Aorta (tissue), 5 donors: Measurements from ENCODE around the gene NFKBIZ. TPM values are rescaled to one million over a fixed set of nuclear protein-coding genes. Genes with fewer than 3 reads are reported as not detected.
"Not testable (repeated sequence)": the region's sequence is repeated elsewhere in the genome, so short reads cannot be mapped to it uniquely, and the experiment has no call there.

ENCODE experiments used
- ATAC-seq: fragments of 200-7000 bp; cut with Tn5 transposase; one replicate; pipeline ENCODE4 v1.9.1; 2022; ENCODE audit warnings: moderate library complexity; ENCODE audit not compliant: low FRiP score
- DNase-seq, 2 donors: peaks; one replicate each; pipeline ENCODE4 v3.0.0-alpha.2; 2020
- H3K27ac ChIP-seq, 2 donors: one replicate each; pipeline ENCODE4 v1.5.1; 2013; ENCODE audit warnings: low read length in 2 of 2, mild to moderate bottlenecking in 2 of 2, moderate library complexity in 2 of 2, control low read depth in 1 of 2, inconsistent platforms in 1 of 2, low read depth in 1 of 2
- H3K27me3 ChIP-seq, 2 donors: one replicate each; pipeline ENCODE4 v1.6.1; 2013; ENCODE audit warnings: control low read depth in 1 of 2, low read length in 1 of 2, mild to moderate bottlenecking in 1 of 2, moderate library complexity in 1 of 2; ENCODE audit not compliant: insufficient read depth in 2 of 2, control insufficient read depth in 1 of 2
- H3K36me3 ChIP-seq, 2 donors: one replicate each; pipeline ENCODE4 v1.6.1; 2013; ENCODE audit warnings: control low read depth in 1 of 2, low read length in 1 of 2, mild to moderate bottlenecking in 1 of 2; ENCODE audit not compliant: insufficient read depth in 2 of 2, control insufficient read depth in 1 of 2
- H3K4me1 ChIP-seq, 2 donors: one replicate each; pipeline ENCODE4 v1.6.1; 2013; ENCODE audit warnings: low read length in 2 of 2, control low read depth in 1 of 2, mild to moderate bottlenecking in 1 of 2, moderate library complexity in 1 of 2; ENCODE audit not compliant: insufficient read depth in 2 of 2, control insufficient read depth in 1 of 2
- H3K4me3 ChIP-seq, 2 donors: one replicate each; pipeline ENCODE4 v1.5.1; 2013; ENCODE audit warnings: low read length in 2 of 2, control low read depth in 1 of 2, mild to moderate bottlenecking in 1 of 2
- H3K9me3 ChIP-seq: one replicate; pipeline ENCODE4 v1.6.1; 2013; ENCODE audit warnings: mild to moderate bottlenecking, low read length; ENCODE audit not compliant: control insufficient read depth
- WGBS, 2 donors: extraction: QIAGEN DNeasy Blood & Tissue Kit; methylation state at CpG; one replicate each; pipeline ENCODE4 v1.1.7; 2013; 5-methylcytosine and 5-hydroxymethylcytosine counted together
- intact Hi-C, 2 donors: fragments of 100-400 bp; cut with DNase I; formaldehyde crosslinking; loops; one replicate each; pipeline versions ENCODE4 v1.14.2 to v1.15.0; 2022
- polyA plus RNA-seq, 2 donors: library from polyadenylated mRNA; stranded (reverse); fragments of 200-250 nt; gene quantifications; one replicate each; pipeline ENCODE4 v1.2.3, GENCODE V29; 2013
- total RNA-seq, 2 donors: library from RNA; stranded (reverse); fragmentation: NEBNext Ultra II Directional; extraction: Animal tissue kit (Norgen Biotek cat#: 25700); gene quantifications; one replicate each; pipeline ENCODE4 v1.2.1, GENCODE V29; 2021
- donor health status: healthy with polysubstance abuse.
- donor health status: Bipolar disorder and iron deficiency.
- donor health status: DM: no; HTN: no; CAD: no.
- donor health status: DM: no; HTN: no; CAD: no.
- donor health status: DM: yes; HTN: yes; CAD: no.

The NFKBIZ gene
- total and polyA plus RNA-seq, 4 donors, result 6.5 to 198 (median 87.3) TPM

DNA sequence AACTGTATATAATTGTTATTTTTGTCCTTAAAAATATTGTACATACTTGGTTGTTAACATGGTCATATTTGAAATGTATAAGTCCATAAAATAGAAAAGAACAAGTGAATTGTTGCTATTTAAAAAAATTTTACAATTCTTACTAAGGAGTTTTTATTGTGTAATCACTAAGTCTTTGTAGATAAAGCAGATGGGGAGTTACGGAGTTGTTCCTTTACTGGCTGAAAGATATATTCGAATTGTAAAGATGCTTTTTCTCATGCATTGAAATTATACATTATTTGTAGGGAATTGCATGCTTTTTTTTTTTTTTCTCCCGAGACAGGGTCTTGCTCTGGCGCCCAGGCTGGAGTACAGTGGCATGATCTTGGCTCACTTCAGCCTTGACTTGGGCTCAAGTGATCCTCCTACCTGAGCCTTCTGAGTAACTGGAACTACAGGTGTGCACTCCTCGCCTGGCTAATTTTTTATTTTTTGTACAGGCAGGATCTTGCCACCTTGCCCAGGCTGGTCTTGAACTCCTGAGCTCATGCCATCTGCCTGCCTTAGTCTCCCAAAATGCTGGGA is 10.7 kb downstream of the NFKBIZ start:
- no peak for DNase-seq
- Histone ChIP-seq H3K4me1 (peaks cover 0 to 4% of the 10 kb centered on the region in 2 donors), H3K4me3 (no peak overlapping the region), H3K27me3 (no peaks in the 10 kb centered on the region), H3K27ac (no peak overlapping the region), H3K36me3 (peaks cover 11% of the 10 kb centered on the region in 2 donors), H3K9me3 (no peaks in the 10 kb centered on the region)
- intact Hi-C loops, result no loop called here
- WGBS, 2 donors, result 94% methylated on average over 5 of the region's 5 CpGs
- ATAC-seq, result no peak

GRCh38 chr3:101861212-101861788 is 12.0 kb downstream of the NFKBIZ start:
- Histone ChIP-seq H3K4me3 (no peak overlapping the region), H3K4me1 (peaks cover 0 to 2% of the 10 kb centered on the region in 2 donors), H3K27ac (no peak overlapping the region), H3K27me3 (no peaks in the 10 kb centered on the region), H3K36me3 (peaks cover 5 to 9% of the 10 kb centered on the region in 2 donors), H3K9me3 (no peaks in the 10 kb centered on the region)
- intact Hi-C loops, result no loop called here
- WGBS, 2 donors, result 76 to 79% methylated on average over 3 of the region's 3 CpGs
- no peak for ATAC-seq
- DNase-seq, result no peak

DNA sequence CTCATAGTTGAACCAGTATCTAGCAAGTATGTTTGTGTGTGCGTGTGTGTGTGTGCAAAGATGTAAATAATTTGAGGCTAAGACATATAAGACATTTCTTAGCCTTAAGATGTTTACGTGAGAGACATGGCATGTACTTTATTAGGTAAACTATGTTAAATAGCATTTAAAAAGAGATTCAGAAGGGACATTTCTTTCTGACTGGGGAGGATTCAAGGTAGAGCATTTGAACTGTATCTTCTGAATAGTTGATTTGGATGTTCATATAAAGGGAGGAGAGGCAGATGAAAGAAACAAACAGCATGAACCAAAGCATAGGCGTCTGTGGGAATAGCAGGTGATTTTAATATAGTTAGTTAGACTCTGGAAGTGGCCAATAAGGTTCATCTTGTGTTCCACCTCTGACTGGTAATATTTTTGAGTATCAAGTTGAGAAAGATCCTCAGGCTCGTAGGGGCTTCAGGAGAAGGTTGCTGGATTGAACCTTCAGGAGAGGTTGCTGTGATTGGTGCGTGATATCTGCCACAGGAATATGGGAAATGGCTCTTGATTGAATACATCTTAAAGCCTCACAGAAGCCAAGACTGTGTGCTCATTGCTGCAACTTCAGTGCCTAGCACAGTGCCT is 12.6 kb downstream of the NFKBIZ start:
- H3K27me3 ChIP-seq, result no peaks in the 10 kb centered on the region
- peaks cover 5 to 9% of the 10 kb centered on the region in 2 donors for H3K36me3 ChIP-seq
- H3K4me3 ChIP-seq, result no peak overlapping the region
- no peak for DNase-seq
- 79 to 87% methylated on average over 5 of the region's 5 CpGs for WGBS, 2 donors
- no peaks in the 10 kb centered on the region for H3K9me3 ChIP-seq
- intact Hi-C loops, result no loop called here
- ATAC-seq, result no peak
- no peak overlapping the region for H3K27ac ChIP-seq
- H3K4me1 ChIP-seq, result peaks cover 0 to 2% of the 10 kb centered on the region in 2 donors

GRCh38 chr3:101862416-101863165 is 13.3 kb downstream of the NFKBIZ start:
- Histone ChIP-seq H3K27me3 (no peaks in the 10 kb centered on the region), H3K4me1 (no peaks in the 10 kb centered on the region), H3K4me3 (no peak overlapping the region), H3K9me3 (no peaks in the 10 kb centered on the region), H3K36me3 (peaks cover 1 to 3% of the 10 kb centered on the region in 2 donors), H3K27ac (no peak overlapping the region)
- intact Hi-C loops, result no loop called here
- ATAC-seq (no peak), DNase-seq (no peak)
- 86% methylated on average over 3 of the region's 3 CpGs for WGBS, 2 donors

DNA sequence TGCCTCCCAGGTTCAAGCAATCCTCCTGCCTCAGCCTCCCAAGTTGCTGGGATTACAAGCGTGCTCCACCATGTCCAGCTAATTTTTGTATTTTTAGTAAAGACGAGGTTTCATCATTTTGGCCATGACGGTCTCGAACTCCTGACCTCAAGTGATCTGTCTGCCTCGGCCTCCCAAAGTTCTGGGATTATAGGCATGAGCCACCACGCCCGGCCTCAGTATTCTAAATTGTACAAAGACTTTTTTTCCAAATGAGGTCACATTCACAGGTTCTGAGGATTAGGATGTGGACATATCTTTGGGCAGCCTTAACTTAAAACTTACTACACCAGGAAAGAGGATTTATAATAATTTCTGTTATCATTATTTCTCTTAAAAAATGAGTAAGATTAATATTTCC is 15.6 kb downstream of the NFKBIZ start:
- H3K36me3 ChIP-seq, H3K27me3 ChIP-seq, H3K27ac ChIP-seq, DNase-seq, H3K4me1 ChIP-seq, ATAC-seq, intact Hi-C loops, H3K4me3 ChIP-seq, H3K9me3 ChIP-seq: not testable (repeated sequence)
- 96 to 98% methylated on average over 7 of the region's 7 CpGs for WGBS, 2 donors

DNA sequence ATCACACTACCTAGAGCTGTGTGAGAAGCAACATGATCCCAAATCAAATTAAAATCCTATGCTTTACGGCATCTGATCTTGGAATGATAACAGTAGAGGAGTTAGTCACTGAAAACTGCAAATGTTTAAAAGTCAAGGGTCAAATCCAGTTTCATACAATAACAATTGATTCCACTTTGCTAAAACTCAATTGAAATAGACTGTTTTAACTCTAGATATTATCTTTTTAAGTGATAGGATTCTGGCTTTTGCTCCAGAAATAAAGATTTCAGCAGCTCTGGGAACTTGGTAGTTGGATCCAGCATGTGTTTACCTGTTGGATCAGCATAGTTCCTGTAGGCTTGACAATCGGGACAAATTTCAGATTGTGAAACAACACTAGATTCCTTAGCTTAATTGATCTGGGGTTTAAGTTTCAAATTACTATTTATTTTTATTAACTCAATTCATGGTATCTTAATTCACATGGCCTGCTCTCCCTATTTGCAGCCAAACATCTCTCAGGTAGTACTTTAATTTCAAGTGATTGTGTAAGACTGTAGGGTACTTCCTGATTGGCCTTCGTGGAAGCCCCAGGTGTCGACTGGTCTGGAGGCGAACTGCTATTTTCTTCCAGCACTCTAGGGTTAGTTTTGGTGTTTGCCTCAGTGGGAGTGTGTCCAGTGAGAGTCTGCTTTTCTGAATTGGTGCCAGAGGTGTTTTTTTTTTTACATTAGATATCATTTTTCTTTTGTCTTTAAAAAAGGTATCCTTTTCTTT is 16.6 kb downstream of the NFKBIZ start:
- H3K4me1 ChIP-seq, result no peaks in the 10 kb centered on the region
- no peak overlapping the region for H3K4me3 ChIP-seq
- 62 to 72% methylated on average over 5 of the region's 5 CpGs for WGBS, 2 donors
- H3K36me3 ChIP-seq, result no peaks in the 10 kb centered on the region
- H3K27me3 ChIP-seq, result no peaks in the 10 kb centered on the region
- intact Hi-C loops, result no loop called here
- H3K9me3 ChIP-seq, result no peaks in the 10 kb centered on the region
- no peak for ATAC-seq
- no peak overlapping the region for H3K27ac ChIP-seq
- DNase-seq, result no peak

GRCh38 chr3:101867511-101867910 is 18.2 kb downstream of the NFKBIZ start:
- intact Hi-C loops, result no loop called here
- ATAC-seq (no peak), DNase-seq (no peak)
- no peak overlapping the region for H3K4me3 ChIP-seq
- no peaks in the 10 kb centered on the region for H3K4me1 ChIP-seq
- H3K27ac ChIP-seq, result no peak overlapping the region
- H3K36me3 ChIP-seq, result no peaks in the 10 kb centered on the region
- no peaks in the 10 kb centered on the region for H3K27me3 ChIP-seq
- H3K9me3 ChIP-seq, result no peaks in the 10 kb centered on the region

DNA sequence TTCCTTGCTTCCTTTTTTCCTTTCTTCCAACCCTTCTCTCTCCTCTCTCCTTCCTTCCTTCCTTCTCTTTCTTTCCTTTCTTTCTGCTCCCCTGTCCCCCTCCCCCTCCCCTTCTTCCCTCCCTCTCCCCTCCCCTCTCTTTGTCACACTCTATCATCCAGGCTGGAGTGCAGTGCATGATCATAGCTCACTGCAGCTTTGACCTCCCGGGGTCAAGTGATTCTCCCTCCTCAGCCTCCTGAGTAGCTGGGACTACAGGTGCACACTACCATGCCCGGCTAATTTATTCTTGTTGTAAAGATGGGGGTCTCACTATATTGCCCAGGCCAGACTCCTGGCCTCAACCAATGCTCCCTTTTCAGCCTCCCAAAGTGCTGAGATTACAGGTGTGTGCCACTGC is 18.7 kb downstream of the NFKBIZ start:
- 92 to 95% methylated on average over 2 of the region's 2 CpGs for WGBS, 2 donors
- intact Hi-C loops, result no loop called here

More for the DNA sequence above, 18.7 kb downstream of the NFKBIZ start:
- ATAC-seq (no peak), DNase-seq (no peak)
- Histone ChIP-seq H3K4me3 (no peak overlapping the region), H3K4me1 (no peaks in the 10 kb centered on the region), H3K9me3 (no peaks in the 10 kb centered on the region), H3K27me3 (no peaks in the 10 kb centered on the region), H3K36me3 (no peaks in the 10 kb centered on the region), H3K27ac (no peak overlapping the region)
